PC-3 (cell line): Measurements from ENCODE around the gene LHFPL2.

Experiments used
- CTCF ChIP-seq: fragments of 300-600 bp; sonication (generic); conservative IDR thresholded peaks from 2 replicates; pipeline ENCODE4 v1.5.1; 2017; ENCODE audit warnings: antibody characterized with exemption, low read depth, mild to moderate bottlenecking, low read length
- EZH2 ChIP-seq: fragments of 300-600 bp; sonication (generic); IDR thresholded peaks from one replicate; pipeline ENCODE4 v1.6.1; 2017; ENCODE audit warnings: antibody characterized with exemption, mild to moderate bottlenecking, low read length; ENCODE audit not compliant: unreplicated experiment

GRCh38 chr5:78544561-78545201 is 103.9 kb downstream of the LHFPL2 start:
- TF ChIP-seq CTCF, result no peak
- TF ChIP-seq EZH2, result no peak
